ENCODE measurements around the gene MYZAP. TPM values are rescaled to one million over a fixed set of nuclear protein-coding genes. Genes with fewer than 3 reads are reported as not detected.

MYZAP gene
- polyA plus RNA-seq, 1 of the 3 experiments (the other 2 are of a cell fraction) = 0.07 TPM

DNA sequence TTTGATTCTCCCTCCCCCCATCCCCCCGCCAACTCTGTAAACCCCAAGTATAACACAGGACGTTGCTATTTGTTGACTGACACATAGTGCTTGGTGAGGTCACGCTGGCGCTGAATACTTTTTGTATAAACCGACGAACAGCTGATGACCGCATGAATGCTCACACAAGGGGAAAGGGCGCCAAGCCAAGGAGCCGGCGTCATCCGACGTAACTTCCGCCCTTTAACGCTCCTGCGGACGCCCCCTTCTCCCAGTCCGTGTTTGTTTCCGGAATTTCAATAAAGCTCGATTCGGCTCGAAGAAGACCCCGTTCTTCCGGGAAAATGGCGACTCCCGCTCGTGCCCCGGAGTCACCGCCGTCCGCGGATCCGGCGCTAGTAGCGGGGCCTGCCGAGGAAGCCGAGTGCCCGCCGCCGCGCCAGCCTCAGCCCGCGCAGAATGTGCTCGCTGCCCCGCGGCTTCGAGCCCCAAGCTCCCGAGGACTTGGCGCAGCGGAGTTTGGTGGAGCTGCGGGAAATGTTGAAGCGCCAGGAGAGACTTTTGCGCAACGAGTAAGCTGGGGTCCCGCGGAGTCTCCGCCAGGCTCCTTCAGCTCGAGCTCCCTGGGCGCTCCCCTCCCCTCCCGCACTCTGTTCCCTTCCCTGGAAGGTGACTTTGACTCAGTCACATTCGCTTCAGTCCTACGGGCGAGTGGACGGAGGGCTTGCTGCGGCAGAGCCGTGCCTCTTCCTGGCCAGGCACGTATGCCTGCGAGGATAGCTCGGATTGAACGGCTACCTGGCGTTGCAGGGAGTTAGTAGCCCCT lies 114.9 kb downstream of the MYZAP start, which contains the start of gene POLR2M:
Gene POLR2M, plus strand, starts transcription at position 310 of the 805 bp plus-strand sequence. Its CDS starts 129 bp downstream, at position 439.
- H3K9me2 ChIP-seq = no peaks in the 10 kb centered on the region
- H3K9me3 ChIP-seq = no peaks in the 10 kb centered on the region
- H3K79me2 ChIP-seq (ENCODE audit: insufficient read depth) = peaks cover 38% of the 10 kb centered on the region
- peak within 1 kb of the TSS; percentile 80 to 99 for H3K4me3 ChIP-seq (ENCODE audit: low read depth in 2 of 2, low read length in 1 of 2)
- H3K27ac ChIP-seq (ENCODE audit: low read depth in 2 of 2, low read length in 1 of 2) = peak within 1 kb of the TSS; percentile 82 to 85
- peak within 1 kb of the TSS; percentile 80 for H3K4me2 ChIP-seq
- H3K4me1 ChIP-seq (ENCODE audit: control insufficient read depth in 1 of 2, insufficient read depth in 2 of 2, low read depth in 1 of 2, low read length in 1 of 2) = peaks cover 0 to 12% of the 10 kb centered on the region in 2 experiments; a peak in 3 of 4 replicates
- H4K20me1 ChIP-seq (ENCODE audit: insufficient read depth) = peaks cover 3% of the 10 kb centered on the region; the same call in 1 of the 2 replicates
- H3K9ac ChIP-seq = peak within 1 kb of the TSS; percentile 95
- WGBS (ENCODE audit: low lambda C conversion rate) = under 1% methylated on average over 39 of the region's 70 CpGs
- no peaks in the 10 kb centered on the region for H3K27me3 ChIP-seq (ENCODE audit: insufficient read depth)
- POLR2A ChIA-PET = interaction anchor here (0.6 to 1.5 kb wide), 4 partner anchors 10 to 80 kb away, joined by 3 to 5 read pairs (median 4); no protein-coding TSS in a partner anchor
- peaks cover 20 to 22% of the 10 kb centered on the region in 2 experiments for H3K36me3 ChIP-seq (replicated peaks in 1 of 2; ENCODE audit: control insufficient read depth in 1 of 2, insufficient read depth in 2 of 2, low read length in 1 of 2)
- CTCF ChIA-PET = interaction anchor here (1.1 to 3.1 kb wide), 11 partner anchors 25 to 476 kb away, joined by 3 to 17 read pairs (median 5); partner anchors contain the start of gene ALDH1A2
- DNase-seq = peak; percentile 88
- H2AFZ ChIP-seq (ENCODE audit: low read depth) = peak within 1 kb of the TSS; percentile 90
- H3F3A ChIP-seq (replicated peaks; ENCODE audit: insufficient read depth) = peaks cover 6% of the 10 kb centered on the region
- peak; percentile 85 for TF ChIP-seq TAF1 (IDR thresholded peaks at IDR 0.05; ENCODE audit: borderline replicate concordance, low read depth, low read length)
- peak; percentile 99 for TF ChIP-seq ELF1 (IDR thresholded peaks at IDR 0.05)
- no peak for TF ChIP-seq EZH2phosphoT487 (IDR thresholded peaks at IDR 0.05; ENCODE audit: borderline replicate concordance, low read depth)
- no peak for TF ChIP-seq RCOR1 (IDR thresholded peaks at IDR 0.05; ENCODE audit: low read length)
- peak; percentile 66 for TF ChIP-seq MXI1 (IDR thresholded peaks at IDR 0.05; ENCODE audit: low read depth, low read length)
- no peak for TF ChIP-seq FOXM1 (IDR thresholded peaks at IDR 0.05; ENCODE audit: low read depth)
- TF ChIP-seq GATA2 (CRISPR knock-in tag; IDR thresholded peaks at IDR 0.05) = no peak
- TF ChIP-seq, protein P1, sequence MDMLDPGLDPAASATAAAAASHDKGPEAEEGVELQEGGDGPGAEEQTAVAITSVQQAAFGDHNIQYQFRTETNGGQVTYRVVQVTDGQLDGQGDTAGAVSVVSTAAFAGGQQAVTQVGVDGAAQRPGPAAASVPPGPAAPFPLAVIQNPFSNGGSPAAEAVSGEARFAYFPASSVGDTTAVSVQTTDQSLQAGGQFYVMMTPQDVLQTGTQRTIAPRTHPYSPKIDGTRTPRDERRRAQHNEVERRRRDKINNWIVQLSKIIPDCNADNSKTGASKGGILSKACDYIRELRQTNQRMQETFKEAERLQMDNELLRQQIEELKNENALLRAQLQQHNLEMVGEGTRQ (IDR thresholded peaks at IDR 0.05; ENCODE audit: borderline replicate concordance, low read depth, low read length) = no peak
- TF ChIP-seq, protein P2, sequence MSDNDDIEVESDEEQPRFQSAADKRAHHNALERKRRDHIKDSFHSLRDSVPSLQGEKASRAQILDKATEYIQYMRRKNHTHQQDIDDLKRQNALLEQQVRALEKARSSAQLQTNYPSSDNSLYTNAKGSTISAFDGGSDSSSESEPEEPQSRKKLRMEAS (IDR thresholded peaks at IDR 0.05; ENCODE audit: low read depth) = peak; percentile 93
- TF ChIP-seq, protein P3, sequence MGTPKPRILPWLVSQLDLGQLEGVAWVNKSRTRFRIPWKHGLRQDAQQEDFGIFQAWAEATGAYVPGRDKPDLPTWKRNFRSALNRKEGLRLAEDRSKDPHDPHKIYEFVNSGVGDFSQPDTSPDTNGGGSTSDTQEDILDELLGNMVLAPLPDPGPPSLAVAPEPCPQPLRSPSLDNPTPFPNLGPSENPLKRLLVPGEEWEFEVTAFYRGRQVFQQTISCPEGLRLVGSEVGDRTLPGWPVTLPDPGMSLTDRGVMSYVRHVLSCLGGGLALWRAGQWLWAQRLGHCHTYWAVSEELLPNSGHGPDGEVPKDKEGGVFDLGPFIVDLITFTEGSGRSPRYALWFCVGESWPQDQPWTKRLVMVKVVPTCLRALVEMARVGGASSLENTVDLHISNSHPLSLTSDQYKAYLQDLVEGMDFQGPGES (IDR thresholded peaks at IDR 0.05; ENCODE audit: low read depth, low read length) = no peak
- peak; percentile 96 for TF ChIP-seq YY1 (IDR thresholded peaks at IDR 0.05; ENCODE audit: low read depth)
- TF ChIP-seq EP300 (IDR thresholded peaks at IDR 0.05; ENCODE audit: borderline replicate concordance in 1 of 2, low read depth in 1 of 2, low read length in 1 of 2) = peak; percentile 18 to 62; a peak in 2 of 4 replicates
- peak; percentile 91 for TF ChIP-seq GABPA (IDR thresholded peaks at IDR 0.05; ENCODE audit: low read depth)
- TF ChIP-seq POLR2AphosphoS5 (IDR thresholded peaks at IDR 0.05; ENCODE audit: low read depth, low read length) = no peak; the same call in none of the 2 replicates
- no peak; the same call in 1 of the 2 replicates for TF ChIP-seq REST (IDR thresholded peaks at IDR 0.05; ENCODE audit: low read depth, low read length)
- no peak for TF ChIP-seq SMC3 (IDR thresholded peaks at IDR 0.05; ENCODE audit: low read depth, low read length)
- TF ChIP-seq NFIC (IDR thresholded peaks at IDR 0.05; ENCODE audit: borderline replicate concordance) = peak; percentile 90
- TF ChIP-seq ZBTB33 (IDR thresholded peaks at IDR 0.05; ENCODE audit: borderline replicate concordance, low read depth) = 0 out of 2 replicates have a peak, but pooled peaks have one; percentile 44
- TF ChIP-seq RAD21 (IDR thresholded peaks at IDR 0.05; ENCODE audit: low read length) = no peak
- TF ChIP-seq CHD2 (IDR thresholded peaks at IDR 0.05; ENCODE audit: low read length, partially characterized antibody) = peak; percentile 57
- TF ChIP-seq RFX5 (IDR thresholded peaks at IDR 0.05; ENCODE audit: low read length) = no peak
- peak; percentile 50 for TF ChIP-seq TCF12 (IDR thresholded peaks at IDR 0.05)

Data from SK-N-SH (cell line).